OCI-LY7 (cell line): ENCODE measurements around the gene ZNF341. TPM values are rescaled to one million over a fixed set of nuclear protein-coding genes. Genes with fewer than 3 reads are reported as not detected.

Source experiments
- BruUV-seq: library from RNA; stranded (reverse); fragments of 400-500 nt; replicated peaks from 2 replicates; lab custom pipeline; 2021; lab: Mats Ljungman, UMichigan
- CTCF ChIA-PET: fragments of 300-600 bp; sonication (Branson Sonifier 250); formaldehyde crosslinking; loops from one replicate; lab custom pipeline; 2022; ENCODE audit warnings: antibody characterized with exemption; ENCODE audit not compliant: unreplicated experiment; lab: Charles Lee
- POLR2A ChIA-PET: fragments of 300-600 bp; sonication (Branson Sonifier 250); formaldehyde crosslinking; loops from one replicate; lab custom pipeline; 2022; ENCODE audit warnings: antibody characterized with exemption; lab: Charles Lee
- DNase-seq: peaks from one replicate; pipeline ENCODE4 v3.0.0-alpha.2; 2015; ENCODE audit warnings: low spot score
- H2AFZ ChIP-seq: fragments of 200-600 bp; sonication (generic), shearing (Covaris generic); 2 replicates; pipeline ENCODE4 v1.6.1; 2014; ENCODE audit warnings: mild to moderate bottlenecking, antibody characterized with exemption, low read length, moderate library complexity
- H3K27ac ChIP-seq: fragments of 200-600 bp; sonication (generic); 2 replicates; pipeline ENCODE4 v1.5.1; 2014; ENCODE audit warnings: mixed run types, low read depth, mild to moderate bottlenecking, moderate library complexity, low read length, inconsistent platforms; ENCODE audit not compliant: poor library complexity, severe bottlenecking
- H3K36me3 ChIP-seq: fragments of 200-600 bp; sonication (generic); 2 replicates; pipeline ENCODE4 v1.6.1; 2014; ENCODE audit warnings: mild to moderate bottlenecking, antibody characterized with exemption, low read length, moderate library complexity, mixed read lengths; ENCODE audit not compliant: insufficient read depth
- H3K4me1 ChIP-seq: fragments of 200-600 bp; sonication (generic); 2 replicates; pipeline ENCODE4 v1.5.1; 2014; ENCODE audit warnings: mild to moderate bottlenecking, low read length; ENCODE audit not compliant: insufficient read depth, poor library complexity, severe bottlenecking
- H3K4me2 ChIP-seq: fragments of 200-600 bp; sonication (generic); 2 replicates; pipeline ENCODE4 v1.6.1; 2014; ENCODE audit warnings: mild to moderate bottlenecking, low read length
- H3K4me3 ChIP-seq: fragments of 200-600 bp; sonication (generic); 2 replicates; pipeline ENCODE4 v1.5.1; 2014; ENCODE audit warnings: mild to moderate bottlenecking, low read depth, low read length; ENCODE audit not compliant: poor library complexity, severe bottlenecking
- H3K79me2 ChIP-seq: fragments of 200-600 bp; sonication (generic); 2 replicates; pipeline ENCODE4 v1.6.1; 2016; ENCODE audit warnings: low read depth, mild to moderate bottlenecking, low read length, moderate library complexity, mixed read lengths; ENCODE audit not compliant: insufficient read depth
- H3K9me2 ChIP-seq: fragments of 200-600 bp; sonication (generic); 2 replicates; pipeline ENCODE4 v1.6.1; 2016; ENCODE audit warnings: mild to moderate bottlenecking, low read length, mixed read lengths; ENCODE audit not compliant: insufficient read depth
- H3K9me3 ChIP-seq: fragments of 200-600 bp; sonication (generic); 2 replicates; pipeline ENCODE4 v1.6.1; 2014; ENCODE audit warnings: mild to moderate bottlenecking, mixed run types, low read length, mixed read lengths
- H4K20me1 ChIP-seq: fragments of 200-600 bp; sonication (generic); 2 replicates; pipeline ENCODE4 v1.6.1; 2014; ENCODE audit warnings: mild to moderate bottlenecking, antibody characterized with exemption, low read length, moderate library complexity, mixed read lengths; ENCODE audit not compliant: insufficient read depth
- CTCF ChIP-seq: fragments of 200-600 bp; sonication (generic); conservative IDR thresholded peaks from 2 replicates; pipeline ENCODE4 v1.5.1; 2014; ENCODE audit warnings: mild to moderate bottlenecking, antibody characterized with exemption, low read length, moderate library complexity, mixed read lengths
- EZH2phosphoT487 ChIP-seq: fragments of 200-600 bp; sonication (generic); IDR thresholded peaks from 2 replicates; pipeline ENCODE4 v1.6.1; 2018; ENCODE audit warnings: low read depth, borderline replicate concordance, mild to moderate bottlenecking, mixed run types, antibody characterized with exemption, low read length, moderate library complexity, mixed read lengths
- intact Hi-C: fragments of 100-400 bp; cut with micrococcal nuclease; formaldehyde crosslinking; loops from one replicate; pipeline ENCODE4 v1.10.0; 2022; ENCODE audit not compliant: unreplicated experiment
- total RNA-seq, 2 experiments: library from RNA; depleted of rRNA in 1 of 2; stranded (reverse); fragments of >200 nt in 1 of 2; shearing (Covaris generic) in 1 of 2; gene quantifications; 2 replicates each; pipeline ENCODE4 v1.2.3, GENCODE V29; 2014 to 2022

Gene ZNF341
- total RNA-seq, 2 experiments from 2014 or later, result 3.2 to 7.7 TPM

GRCh38 chr20:33765099-33765498, 33.3 kb downstream of the ZNF341 start:
- TF ChIP-seq CTCF (no peak), EZH2phosphoT487 (no peak)
- H2AFZ ChIP-seq, result no peak overlapping the region
- ChIA-PET CTCF (no interaction called here), POLR2A (no interaction called here)
- no peaks in the 10 kb centered on the region for H3K9me3 ChIP-seq
- no TSS peak for BruUV-seq
- DNase-seq, result no peak
- no peaks in the 10 kb centered on the region for H3K9me2 ChIP-seq
- H4K20me1 ChIP-seq, result no peaks in the 10 kb centered on the region
- no peak overlapping the region for H3K4me3 ChIP-seq
- no peaks in the 10 kb centered on the region for H3K4me1 ChIP-seq
- no peak overlapping the region for H3K4me2 ChIP-seq
- no peak overlapping the region for H3K27ac ChIP-seq
- H3K36me3 ChIP-seq, result peaks cover 8% of the 10 kb centered on the region; the same call in 1 of the 2 replicates
- H3K79me2 ChIP-seq, result no peaks in the 10 kb centered on the region
- intact Hi-C loops, result no loop called here

- BruUV-seq, result no TSS peak
- DNase-seq, result no peak
- Histone ChIP-seq H3K9me2 (no peaks in the 10 kb centered on the region), H4K20me1 (no peaks in the 10 kb centered on the region), H3K36me3 (peaks cover 8% of the 10 kb centered on the region; the same call in 1 of the 2 replicates), H3K4me3 (no peak overlapping the region), H2AFZ (no peak overlapping the region), H3K4me1 (no peaks in the 10 kb centered on the region), H3K27ac (no peak overlapping the region), H3K79me2 (no peaks in the 10 kb centered on the region), H3K4me2 (no peak overlapping the region), H3K9me3 (no peaks in the 10 kb centered on the region)
- ChIA-PET CTCF (no interaction called here), POLR2A (no interaction called here)
- intact Hi-C loops, result no loop called here
- TF ChIP-seq EZH2phosphoT487 (no peak), CTCF (no peak)
Observed at GRCh38 chr20:33765592-33765991, 33.8 kb downstream of the ZNF341 start.

- intact Hi-C loops, result no loop called here
- ChIA-PET CTCF (no interaction called here), POLR2A (no interaction called here)
- Histone ChIP-seq H3K9me2 (no peaks in the 10 kb centered on the region), H3K79me2 (no peaks in the 10 kb centered on the region), H3K27ac (no peak overlapping the region), H2AFZ (no peak overlapping the region), H3K4me1 (no peaks in the 10 kb centered on the region), H3K4me3 (no peak overlapping the region), H3K9me3 (no peaks in the 10 kb centered on the region), H3K36me3 (peaks cover 8% of the 10 kb centered on the region; the same call in 1 of the 2 replicates), H3K4me2 (no peak overlapping the region), H4K20me1 (no peaks in the 10 kb centered on the region)
- BruUV-seq, result no TSS peak
- no peak for DNase-seq
- no peak for TF ChIP-seq CTCF
- no peak for TF ChIP-seq EZH2phosphoT487
Observed at GRCh38 chr20:33766686-33767085, 34.9 kb downstream of the ZNF341 start.
